Ectodermal cell (in vitro differentiated cells): ENCODE measurements around the gene ANKRD49.

ENCODE experiments used
- H3K27ac ChIP-seq: 2 replicates; pipeline ENCODE4 v1.7.0; 2013; ENCODE audit warnings: mild to moderate bottlenecking, low read depth, low read length; ENCODE audit not compliant: insufficient read depth, poor library complexity, severe bottlenecking
- H3K27me3 ChIP-seq: 2 replicates; pipeline ENCODE4 v1.7.0; 2013; ENCODE audit warnings: mild to moderate bottlenecking, low read length; ENCODE audit not compliant: insufficient read depth, control insufficient read depth, poor library complexity, severe bottlenecking
- H3K36me3 ChIP-seq: one replicate; pipeline ENCODE4 v1.7.0; 2013; ENCODE audit warnings: low read length; ENCODE audit not compliant: control insufficient read depth, insufficient read depth
- H3K4me1 ChIP-seq: one replicate; pipeline ENCODE4 v1.7.0; 2013; ENCODE audit warnings: low read length; ENCODE audit not compliant: control insufficient read depth, insufficient read depth
- H3K4me3 ChIP-seq: 2 replicates; pipeline ENCODE4 v1.7.0; 2013; ENCODE audit warnings: low read depth, low read length, control low read depth; ENCODE audit not compliant: insufficient read depth
- H3K9me3 ChIP-seq: 2 replicates; pipeline ENCODE4 v1.7.0; 2013; ENCODE audit warnings: mild to moderate bottlenecking, low read length, moderate library complexity; ENCODE audit not compliant: control insufficient read depth
- WGBS, 2 experiments: methylation state at CpG; one replicate each; pipeline ENCODE4 v1.1.7; 2013; ENCODE audit warnings: missing lambda C conversion rate in 2 of 2; 5-methylcytosine and 5-hydroxymethylcytosine counted together

The ANKRD49 gene

GRCh38 chr11:94539420-94539819 lies 45.6 kb downstream of the ANKRD49 start:
- H3K27me3 ChIP-seq: peaks cover 28% of the 10 kb centered on the region
- H3K4me3 ChIP-seq: no peak overlapping the region
- H3K4me1 ChIP-seq: no peaks in the 10 kb centered on the region
- H3K36me3 ChIP-seq: no peaks in the 10 kb centered on the region
- H3K27ac ChIP-seq: no peak overlapping the region
- no peaks in the 10 kb centered on the region for H3K9me3 ChIP-seq
- 25 to 47% methylated on average over 1 of the region's 1 CpG for WGBS, 2 experiments

- H3K9me3 ChIP-seq: no peaks in the 10 kb centered on the region
- 1% methylated on average over 109 of the region's 109 CpGs for WGBS, 2 experiments
- peak within 1 kb of the TSS; percentile 22 for H3K27ac ChIP-seq
- peaks cover 61% of the 10 kb centered on the region for H3K27me3 ChIP-seq
- H3K4me3 ChIP-seq: peak within 1 kb of the TSS; percentile 57
- H3K4me1 ChIP-seq: no peaks in the 10 kb centered on the region
- H3K36me3 ChIP-seq: no peaks in the 10 kb centered on the region
Observed at GRCh38 chr11:94543695-94544645, 50.2 kb downstream of the ANKRD49 start, which contains the start of gene FUT4. TSS of gene FUT4 (plus strand) at chr11:94543921. CDS start at chr11:94544134, 213 bp downstream.

- Histone ChIP-seq H3K4me3 (peak overlapping the region; percentile 57), H3K36me3 (no peaks in the 10 kb centered on the region), H3K27me3 (peaks cover 61% of the 10 kb centered on the region), H3K27ac (no peak overlapping the region), H3K4me1 (no peaks in the 10 kb centered on the region), H3K9me3 (no peaks in the 10 kb centered on the region)
- 4 to 5% methylated on average over 59 of the region's 59 CpGs for WGBS, 2 experiments
Observed at GRCh38 chr11:94544646-94545263, 51.0 kb downstream of the ANKRD49 start.

GRCh38 chr11:94545264-94546161 lies 51.7 kb downstream of the ANKRD49 start:
- H3K4me3 ChIP-seq: peak overlapping the region; percentile 57
- H3K36me3 ChIP-seq: no peaks in the 10 kb centered on the region
- H3K4me1 ChIP-seq: no peaks in the 10 kb centered on the region
- no peaks in the 10 kb centered on the region for H3K9me3 ChIP-seq
- H3K27me3 ChIP-seq: peaks cover 61% of the 10 kb centered on the region
- WGBS, 2 experiments: 39% methylated on average over 54 of the region's 54 CpGs
- H3K27ac ChIP-seq: no peak overlapping the region

- Histone ChIP-seq H3K36me3 (no peaks in the 10 kb centered on the region), H3K9me3 (no peaks in the 10 kb centered on the region), H3K27ac (no peak overlapping the region), H3K4me1 (no peaks in the 10 kb centered on the region), H3K4me3 (no peak overlapping the region), H3K27me3 (peaks cover 60% of the 10 kb centered on the region)
- WGBS, 2 experiments: 76 to 80% methylated on average over 2 of the region's 2 CpGs
Observed at GRCh38 chr11:94546162-94546470, 52.3 kb downstream of the ANKRD49 start.

GRCh38 chr11:94546886-94547285 lies 53.1 kb downstream of the ANKRD49 start:
- Histone ChIP-seq H3K4me1 (no peaks in the 10 kb centered on the region), H3K9me3 (no peaks in the 10 kb centered on the region), H3K27me3 (peaks cover 53% of the 10 kb centered on the region), H3K4me3 (no peak overlapping the region), H3K36me3 (no peaks in the 10 kb centered on the region), H3K27ac (no peak overlapping the region)
- 82 to 89% methylated on average over 1 of the region's 1 CpG for whole genome bisulfite sequencing, 2 experiments

- no peaks in the 10 kb centered on the region for H3K9me3 ChIP-seq
- no peak overlapping the region for H3K27ac ChIP-seq
- 86 to 88% methylated on average over 5 of the region's 5 CpGs for WGBS, 2 experiments
- no peaks in the 10 kb centered on the region for H3K4me1 ChIP-seq
- no peaks in the 10 kb centered on the region for H3K36me3 ChIP-seq
- no peak overlapping the region for H3K4me3 ChIP-seq
- H3K27me3 ChIP-seq: peaks cover 35% of the 10 kb centered on the region
Observed at GRCh38 chr11:94549146-94549545, 55.4 kb downstream of the ANKRD49 start.
